Activated T-cell treated with anti-CD3 and anti-CD28 coated beads, Interleukin-2, amount 50 U/mL, for 72 hours (primary cell): Measurements from ENCODE around the gene PNPLA1. TPM values are rescaled to one million over a fixed set of nuclear protein-coding genes. Genes with fewer than 3 reads are reported as not detected.

Experiments used
- ATAC-seq, 2 donors: fragments of 150-1000 bp; cut with Tn5 transposase; replicated peaks in 1 of 2; 2 replicates each; pipeline ENCODE4 v1.10.0; 2021; ENCODE audit warnings: moderate library complexity in 2 of 2, mild to moderate bottlenecking in 1 of 2
- DNase-seq, 2 donors: peaks; one replicate each; pipeline ENCODE4 v3.0.0; 2021 to 2022; ENCODE audit warnings: mixed read lengths in 1 of 2
- H3K27ac Mint-ChIP-seq: one replicate; pipeline ENCODE4 v1.8.0; 2022; ENCODE audit warnings: mild to moderate bottlenecking, moderate library complexity, mixed read lengths
- H3K27me3 Mint-ChIP-seq: one replicate; pipeline ENCODE4 v1.8.0; 2022; ENCODE audit warnings: low read depth, mixed read lengths
- H3K36me3 Mint-ChIP-seq, 2 donors: one replicate each; pipeline ENCODE4 v1.8.0; 2022; ENCODE audit warnings: mixed read lengths in 2 of 2, mild to moderate bottlenecking in 1 of 2; ENCODE audit not compliant: insufficient read depth in 2 of 2
- H3K4me1 Mint-ChIP-seq: one replicate; pipeline ENCODE4 v1.8.0; 2022; ENCODE audit warnings: low read depth, mixed read lengths
- H3K4me3 Mint-ChIP-seq, 2 donors: one replicate each; pipeline ENCODE4 v1.8.0; 2022; ENCODE audit warnings: mild to moderate bottlenecking in 2 of 2, mixed read lengths in 2 of 2, moderate library complexity in 2 of 2
- H3K9me3 Mint-ChIP-seq, 2 donors: one replicate each; pipeline ENCODE4 v1.8.0; 2022; ENCODE audit warnings: mixed read lengths in 2 of 2
- total RNA-seq, 2 donors: library from RNA; stranded (reverse); gene quantifications; one replicate each; pipeline ENCODE4 v1.2.3, GENCODE V29; 2022

PNPLA1 gene
- total RNA-seq, 2 donors from 2014 or later = not detected

GRCh38 chr6:36357872-36358225, 88.0 kb downstream of the PNPLA1 start:
- Mint-ChIP-seq H3K36me3 (no peaks in the 10 kb centered on the region), H3K4me3 (no peak overlapping the region), H3K9me3 (peaks cover 2 to 3% of the 10 kb centered on the region in 2 donors), H3K27me3 (peaks cover 23% of the 10 kb centered on the region), H3K4me1 (peaks cover 34% of the 10 kb centered on the region), H3K27ac (no peak overlapping the region)
- ATAC-seq (peak; percentile 70 to 73), DNase-seq (peak; percentile 40 to 55)

Other genes with a start within 250 kb of the PNPLA1 start
- gene SLC26A8, start 245.4 kb upstream of the PNPLA1 start, total RNA-seq = under 1 TPM in 1 of 2 donors, not detected in 1; 0.44 TPM
- gene MAPK14, start 242.3 kb upstream of the PNPLA1 start, total RNA-seq = 10 to 100 TPM; 53.0 to 63.4 TPM
- gene MAPK13, start 139.5 kb upstream of the PNPLA1 start, total RNA-seq = 10 to 100 TPM; 50.7 to 68.2 TPM
- gene BRPF3, start 73.3 kb upstream of the PNPLA1 start, total RNA-seq = 10 to 100 TPM; 24.4 to 26.8 TPM
- gene BNIP5, start 66.8 kb downstream of the PNPLA1 start, total RNA-seq = not detected
- 1 to 10 TPM; 1.4 to 7.4 TPM for gene ETV7, start 117.6 kb downstream of the PNPLA1 start, total RNA-seq
- gene PXT1, start 172.8 kb downstream of the PNPLA1 start, total RNA-seq = under 1 TPM; 0.25 to 0.48 TPM
- 10 to 100 TPM; 48.5 to 58.9 TPM for gene KCTD20, start 172.9 kb downstream of the PNPLA1 start, total RNA-seq